NCI-H2196 treated with DMSO at 0.1 percent for 48 hours (cell line): ENCODE measurements around the gene ANKRD44.

Experiments
- DNase-seq: peaks from one replicate; lab custom pipeline; 2025; ENCODE audit not compliant: unreplicated experiment; lab: John Stamatoyannopoulos, UW

ANKRD44 gene

DNA sequence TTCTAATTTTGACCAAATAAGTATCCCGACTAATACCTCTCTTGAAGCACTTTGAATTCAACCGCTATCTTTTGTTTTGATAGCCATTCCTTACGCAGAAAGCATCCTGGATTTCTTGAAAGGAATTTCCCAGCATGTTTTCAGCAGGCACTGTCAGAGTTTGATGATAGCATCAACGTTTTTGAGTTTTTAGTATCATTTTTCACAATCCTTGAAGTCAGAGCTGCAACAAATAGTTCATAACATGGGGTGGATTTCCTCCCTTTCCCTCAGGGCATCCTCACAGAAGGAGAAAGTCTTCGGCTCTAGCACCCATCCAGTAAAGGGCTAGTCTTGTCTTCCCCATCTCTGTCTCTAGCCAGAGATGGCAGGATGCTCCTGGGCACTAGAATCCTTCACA lies 46.2 kb downstream of the ANKRD44 start:
- no peak for DNase-seq

DNA sequence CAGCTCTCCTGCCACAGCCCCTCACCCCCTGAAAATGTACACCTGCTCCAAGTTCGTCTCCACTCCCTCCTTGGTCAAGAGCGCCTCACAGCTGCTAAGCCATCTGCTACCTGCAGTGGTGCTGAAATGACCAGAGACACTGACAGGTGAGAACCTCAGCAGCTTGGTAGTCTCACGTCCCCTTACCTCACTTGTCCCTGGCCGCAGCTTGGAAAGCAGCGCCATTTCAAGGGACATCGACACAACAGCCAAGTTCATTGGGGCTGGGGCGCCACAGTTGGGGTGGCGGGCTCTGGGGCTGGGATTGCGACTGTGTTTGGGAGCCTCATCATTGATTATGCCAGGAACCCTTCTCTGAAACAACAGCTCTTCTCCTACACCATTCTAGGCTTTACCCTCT lies 47.5 kb downstream of the ANKRD44 start:
- DNase-seq, result no peak

DNA sequence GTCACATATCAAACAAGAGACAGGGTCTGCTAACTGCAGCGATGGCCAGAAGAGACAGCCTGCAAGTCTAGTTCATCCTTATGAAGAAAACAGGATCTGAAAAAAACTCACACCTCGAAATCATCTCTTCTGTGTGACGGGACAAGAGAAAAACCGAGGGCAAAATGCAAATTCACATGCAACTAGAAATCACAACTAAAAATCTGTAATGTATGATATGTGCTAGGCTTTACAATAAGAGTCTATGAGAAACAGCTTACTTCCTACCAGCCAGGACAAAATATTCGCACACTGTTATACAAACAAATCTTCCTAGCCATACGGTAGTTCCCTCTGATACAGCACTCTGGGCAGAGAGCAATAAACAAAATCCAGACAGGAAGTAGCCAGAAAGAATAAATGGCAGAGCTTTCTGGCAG lies 48.8 kb downstream of the ANKRD44 start:
- DNase-seq, result no peak

DNA sequence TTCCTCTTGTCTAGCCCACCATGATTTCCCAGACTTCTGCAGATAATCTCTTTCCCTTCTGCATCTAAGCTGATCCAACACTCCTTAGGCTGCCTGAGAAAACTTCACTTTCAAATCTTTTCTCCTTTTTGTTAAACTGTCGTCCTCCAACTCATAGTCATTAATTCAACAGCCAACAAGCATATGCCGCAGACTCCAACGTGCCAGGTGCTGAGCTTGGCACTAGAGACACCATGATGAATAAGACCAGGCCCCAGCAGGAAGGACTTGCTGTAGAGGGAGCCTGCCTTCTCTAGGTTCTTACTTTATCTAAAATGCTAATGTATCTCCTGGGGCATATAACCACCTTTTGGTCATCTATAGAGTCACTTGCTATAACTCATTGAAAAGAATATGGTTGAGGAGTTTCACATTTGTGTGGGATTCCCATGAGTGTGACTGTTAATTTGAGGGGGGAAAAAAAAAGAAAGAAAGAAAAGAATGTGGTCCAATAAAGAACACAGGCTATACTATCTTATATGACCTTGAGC lies 51.0 kb downstream of the ANKRD44 start:
- no peak for DNase-seq

DNA sequence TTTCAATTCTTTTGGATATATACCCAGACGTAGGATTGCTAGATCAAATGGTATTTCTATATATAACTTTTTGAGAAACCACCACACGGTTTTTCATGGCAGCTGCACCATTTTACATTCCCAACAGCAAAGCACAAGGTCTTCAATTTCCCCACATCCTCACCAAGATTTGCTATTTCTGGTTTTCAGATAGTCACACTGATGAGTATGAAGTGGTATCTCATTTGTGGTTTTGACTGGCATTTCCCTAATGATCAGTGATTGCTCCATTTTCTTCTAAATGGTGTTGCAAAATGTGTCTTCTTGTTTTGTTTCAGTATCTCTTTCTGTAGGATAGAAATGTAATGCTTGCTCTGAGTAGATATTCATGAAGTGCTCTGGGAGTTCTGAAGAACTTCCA lies 52.0 kb downstream of the ANKRD44 start:
- DNase-seq, result no peak

DNA sequence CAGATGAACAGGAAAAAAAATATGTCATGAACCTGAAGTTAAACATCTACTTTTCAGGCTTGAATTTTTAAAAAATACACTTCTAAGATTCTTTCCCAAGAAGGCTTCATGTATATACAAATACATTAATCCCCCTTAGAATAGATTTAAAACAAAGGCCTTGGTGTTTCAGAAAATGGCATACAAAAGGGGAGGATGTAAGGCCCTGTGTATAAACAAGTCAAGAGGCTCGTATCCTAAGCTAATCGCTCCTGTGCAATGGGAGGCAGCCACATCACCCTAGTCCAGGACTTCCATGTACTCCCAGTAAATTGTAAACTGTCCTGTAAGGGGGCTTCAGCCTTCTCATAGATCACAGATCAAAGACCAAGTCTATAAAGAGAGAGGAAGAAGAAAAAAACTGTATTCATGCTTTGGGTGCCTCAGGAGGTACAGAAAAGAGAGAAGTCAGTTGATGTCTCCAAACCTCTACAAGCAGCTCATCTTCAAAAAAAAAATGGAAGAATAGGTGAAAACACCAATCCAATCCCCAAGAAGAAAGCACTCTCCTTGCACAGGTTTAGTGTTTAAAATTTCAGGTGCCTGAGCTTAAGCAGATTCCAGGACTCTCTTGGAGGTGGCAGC lies 53.9 kb downstream of the ANKRD44 start:
- DNase-seq, result no peak

DNA sequence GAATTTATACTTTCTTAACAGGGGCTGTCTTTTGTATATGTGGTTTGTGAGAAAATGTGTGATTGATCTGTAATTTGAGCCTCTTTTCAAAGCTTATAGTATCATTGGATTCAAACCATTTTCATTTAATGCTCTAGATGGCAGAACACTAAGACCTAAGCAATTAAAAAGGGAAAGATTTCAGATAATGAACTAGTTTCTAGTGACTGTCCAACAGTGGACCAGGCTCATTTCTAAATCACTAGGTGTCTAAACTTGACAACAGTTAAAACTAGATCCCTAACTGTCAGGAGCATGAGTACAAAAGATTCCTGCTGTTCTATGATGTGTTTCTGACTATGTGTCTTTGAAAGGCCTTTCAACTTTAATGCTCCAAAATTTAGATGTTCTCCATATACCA lies 54.6 kb downstream of the ANKRD44 start:
- DNase-seq, result no peak

DNA sequence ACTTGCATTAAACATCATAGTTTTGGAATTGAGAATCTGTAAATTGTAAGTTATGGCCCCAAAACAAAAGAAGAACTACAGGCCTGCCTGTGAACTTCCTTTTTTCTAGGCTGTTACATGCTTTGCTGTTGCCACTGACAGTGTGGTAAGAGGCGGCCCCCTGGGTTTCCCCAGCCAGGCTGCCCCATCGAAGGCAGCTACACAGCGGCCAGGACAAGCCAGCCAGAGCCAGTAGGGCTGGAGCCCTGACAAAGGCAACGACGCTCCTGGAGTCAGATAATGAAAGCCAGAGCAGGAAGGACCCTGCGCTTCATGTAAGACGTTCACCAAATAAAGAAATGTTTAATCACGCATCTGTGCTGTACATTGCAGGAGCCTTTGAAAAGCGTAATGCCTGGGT lies 55.0 kb downstream of the ANKRD44 start:
- DNase-seq, result no peak

DNA sequence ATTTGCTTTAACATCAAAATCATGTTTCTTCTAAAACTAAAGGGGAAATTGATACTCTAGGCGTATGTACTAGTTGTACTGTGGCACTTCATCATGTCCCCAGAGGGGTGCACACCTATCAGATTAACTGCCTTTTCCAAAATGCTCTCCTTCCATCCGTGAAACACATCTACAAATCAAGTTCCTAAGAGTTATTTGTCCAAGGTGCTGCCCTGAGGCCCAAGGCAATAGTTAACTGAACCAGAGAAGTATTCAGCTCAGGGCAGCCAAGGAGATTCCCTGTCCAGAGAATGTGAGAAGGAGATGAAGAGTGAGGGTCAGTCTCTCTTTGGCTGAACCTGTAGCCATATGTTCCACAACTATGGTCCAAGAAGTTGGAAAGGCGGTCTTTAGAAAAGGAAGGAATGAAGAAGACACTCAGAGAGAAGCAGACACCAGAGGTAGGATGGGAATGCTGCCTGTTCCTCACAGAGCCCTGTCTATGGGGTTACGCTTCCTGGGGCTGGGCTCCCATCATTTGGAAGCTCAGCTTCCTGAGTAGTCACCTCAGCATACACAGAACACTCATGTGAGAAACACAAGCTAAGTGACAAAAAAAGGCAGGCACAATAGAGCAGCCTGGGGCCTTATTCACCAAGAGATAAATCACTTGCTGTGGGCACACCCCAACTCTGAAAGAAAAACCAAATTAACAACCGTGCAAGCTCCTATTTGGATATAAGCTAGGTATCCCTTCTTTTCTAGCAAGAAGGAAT lies 55.6 kb downstream of the ANKRD44 start:
- no peak for DNase-seq

DNA sequence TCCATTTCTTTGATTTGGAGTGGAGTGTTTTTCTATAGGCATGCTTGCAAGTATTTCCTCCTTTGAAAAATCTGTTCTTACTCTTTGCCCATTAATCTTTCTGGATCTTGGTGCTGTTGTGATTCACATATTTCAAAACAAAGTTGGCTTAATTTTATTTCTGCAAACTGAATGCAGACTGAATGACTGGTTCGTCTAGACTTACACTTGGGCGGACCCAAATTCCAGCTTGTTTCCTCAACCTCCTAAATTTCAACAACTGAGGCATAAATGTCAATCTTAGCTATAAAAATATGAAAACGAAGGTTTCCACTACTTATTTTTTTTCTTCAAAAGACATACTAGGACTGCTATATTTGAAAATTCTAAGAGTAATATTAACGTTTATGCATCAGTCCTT lies 59.0 kb downstream of the ANKRD44 start:
- no peak for DNase-seq

DNA sequence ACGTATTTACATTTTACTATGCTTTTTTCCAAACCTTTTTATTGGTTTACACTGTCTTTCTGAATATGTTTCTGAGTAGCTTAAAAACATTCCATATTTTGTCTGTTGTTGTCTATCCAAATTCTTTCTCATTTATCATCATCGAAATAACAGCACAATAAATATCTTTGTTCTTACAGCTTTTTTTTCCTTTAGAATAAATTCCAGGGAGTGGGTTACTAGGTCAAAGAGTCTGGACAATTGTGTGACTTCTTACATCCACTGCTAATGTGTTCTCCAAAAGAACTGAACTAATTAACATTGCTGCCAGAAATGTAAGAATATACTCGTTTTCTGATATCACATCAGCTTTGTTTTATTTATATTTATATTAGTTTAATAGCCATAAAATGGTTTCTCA lies 59.4 kb downstream of the ANKRD44 start:
- no peak for DNase-seq

DNA sequence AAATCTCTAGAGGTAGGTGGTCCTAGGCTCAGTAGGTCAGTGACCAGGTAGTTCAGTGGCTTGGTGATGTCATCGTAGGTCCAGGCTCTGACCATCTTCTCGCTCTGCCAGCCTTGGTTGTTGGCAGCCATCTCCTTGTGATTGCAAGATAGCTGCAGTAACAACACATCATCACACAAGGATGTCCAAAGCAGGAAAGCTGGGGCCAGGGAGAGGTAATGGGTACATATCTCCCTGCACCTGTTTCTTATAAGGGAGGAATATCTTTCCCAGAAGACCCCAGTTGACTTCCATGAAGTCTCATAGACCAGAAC lies 60.5 kb downstream of the ANKRD44 start:
- DNase-seq, result no peak

DNA sequence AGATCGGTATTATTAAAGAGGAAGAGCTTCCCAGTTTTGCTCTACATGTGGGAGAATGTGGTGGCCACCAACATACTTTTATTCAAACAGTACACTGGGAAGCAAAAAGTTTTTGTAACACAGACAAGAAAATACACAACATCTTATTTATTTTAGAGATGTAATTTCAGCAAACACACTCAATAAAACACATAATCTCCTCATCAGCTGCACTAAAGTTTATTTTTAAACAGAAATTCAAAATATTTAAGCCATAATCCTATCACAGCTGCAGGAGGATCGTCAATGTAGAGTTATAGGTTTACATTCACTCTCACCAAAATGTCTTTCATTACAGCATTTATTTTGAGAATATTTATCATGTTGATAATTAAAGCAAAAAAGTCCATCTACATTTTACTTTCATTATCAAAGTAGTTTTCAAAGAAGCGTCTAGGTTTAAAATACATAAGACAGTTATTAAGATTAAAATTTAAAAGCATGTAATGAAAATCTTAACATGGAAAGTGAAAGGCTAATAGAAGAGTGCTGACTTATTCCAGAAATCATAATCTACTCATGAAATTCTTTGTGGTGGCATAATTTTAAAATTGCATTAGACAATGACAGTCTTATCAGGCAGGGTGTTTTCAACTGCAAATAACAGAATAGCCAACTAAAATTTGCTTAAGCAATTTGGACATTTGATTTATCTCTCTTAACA lies 61.0 kb downstream of the ANKRD44 start:
- no peak for DNase-seq

DNA sequence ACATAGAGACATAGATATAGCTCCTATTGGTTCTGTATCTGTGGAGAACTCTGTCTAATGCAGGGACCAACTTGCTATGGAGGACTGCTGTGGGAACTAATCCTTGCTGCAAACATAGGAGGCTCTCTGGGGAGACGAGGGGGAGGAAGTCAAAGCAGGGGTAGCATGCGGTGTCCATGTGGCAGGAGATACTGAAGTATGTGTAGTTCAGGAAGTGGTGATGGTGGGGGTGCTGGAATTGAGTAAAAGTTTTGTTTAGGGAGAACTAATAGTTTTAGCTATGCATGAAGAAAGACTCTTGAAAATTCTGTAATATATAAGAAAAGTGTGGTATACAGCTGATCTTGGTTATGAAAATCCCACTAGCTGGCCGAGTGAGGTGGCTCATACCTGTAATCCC lies 62.0 kb downstream of the ANKRD44 start:
- no peak for DNase-seq

DNA sequence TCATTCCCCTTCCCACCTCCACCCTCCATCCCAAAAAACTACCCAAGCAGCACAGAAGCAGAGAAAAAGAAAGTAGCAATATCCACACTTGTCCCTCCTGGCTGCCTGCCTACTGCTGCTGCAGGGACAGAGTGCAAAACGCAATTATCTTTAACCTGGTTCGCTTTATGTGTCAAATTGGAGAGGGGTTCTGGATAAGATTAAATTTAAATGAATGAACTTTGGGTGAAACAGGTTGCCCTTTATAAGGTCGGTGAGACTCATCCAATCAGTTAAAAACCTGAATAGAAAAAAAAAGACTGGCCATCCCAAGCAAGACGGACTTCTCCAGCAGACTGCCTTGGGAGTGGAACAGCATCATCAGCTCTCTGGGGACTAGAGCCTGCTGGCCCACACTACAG lies 62.6 kb downstream of the ANKRD44 start:
- no peak for DNase-seq

DNA sequence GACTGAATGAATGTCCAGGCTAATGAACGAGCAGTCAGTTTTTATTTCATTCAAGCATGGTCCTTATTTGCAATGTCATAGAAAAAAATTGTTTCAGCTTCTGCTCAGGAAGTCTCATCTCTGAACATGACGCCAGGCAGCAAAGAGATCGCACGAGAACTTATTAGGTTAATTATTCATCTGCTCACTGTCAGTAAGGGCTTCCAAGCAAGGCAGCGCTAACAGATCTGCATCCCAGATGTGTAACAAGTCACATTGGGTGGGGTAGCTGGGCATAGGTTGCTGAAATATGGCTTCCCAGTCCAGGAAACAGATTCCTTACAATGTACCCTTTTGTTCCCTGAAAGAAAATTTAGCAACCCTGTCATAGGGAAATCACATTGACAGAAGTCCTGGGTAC lies 63.5 kb downstream of the ANKRD44 start:
- DNase-seq, result no peak

DNA sequence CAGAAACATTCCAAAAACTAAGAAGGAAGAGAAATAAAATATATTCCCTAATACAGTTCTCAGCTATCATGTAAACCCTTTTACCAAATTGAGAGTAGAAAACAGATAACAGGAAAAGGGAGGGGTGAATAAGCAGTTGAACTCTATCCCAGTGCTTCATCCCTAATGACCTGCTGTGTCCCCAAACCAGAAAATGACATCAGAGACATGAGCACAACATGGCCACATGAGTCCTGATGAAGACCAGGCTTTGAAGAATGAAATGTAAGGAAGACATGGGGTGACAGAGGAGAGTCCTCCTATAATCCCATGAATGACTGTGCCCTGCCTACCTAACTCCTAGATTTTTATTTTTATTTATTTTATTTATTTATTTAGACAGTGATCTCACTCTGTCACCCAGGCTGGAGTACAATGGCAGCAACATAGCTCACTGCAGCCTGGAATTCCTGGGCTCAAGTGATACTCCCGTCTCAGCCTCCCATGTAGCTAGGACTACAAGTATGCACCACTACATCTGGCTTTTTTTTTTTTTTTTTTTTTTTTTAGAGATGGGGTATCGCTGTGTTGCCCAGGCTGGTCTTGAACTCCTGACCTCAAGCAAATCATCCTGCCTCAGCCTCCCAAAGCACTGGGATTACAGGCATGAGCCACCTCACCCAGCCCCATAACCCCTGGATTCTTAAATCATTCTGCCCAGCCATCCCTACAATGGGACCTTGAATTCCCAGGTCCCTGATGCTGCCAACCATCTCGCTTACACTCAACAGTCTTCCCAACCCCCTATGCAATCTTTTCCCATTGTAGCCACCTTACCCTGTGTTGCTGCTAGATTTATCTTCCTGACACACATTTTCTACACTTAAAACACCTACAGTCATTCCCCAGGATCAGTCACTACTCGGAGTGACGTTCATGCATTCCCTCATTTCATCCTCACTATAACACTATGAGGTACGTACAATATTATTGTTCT lies 64.5 kb downstream of the ANKRD44 start:
- DNase-seq, result no peak

DNA sequence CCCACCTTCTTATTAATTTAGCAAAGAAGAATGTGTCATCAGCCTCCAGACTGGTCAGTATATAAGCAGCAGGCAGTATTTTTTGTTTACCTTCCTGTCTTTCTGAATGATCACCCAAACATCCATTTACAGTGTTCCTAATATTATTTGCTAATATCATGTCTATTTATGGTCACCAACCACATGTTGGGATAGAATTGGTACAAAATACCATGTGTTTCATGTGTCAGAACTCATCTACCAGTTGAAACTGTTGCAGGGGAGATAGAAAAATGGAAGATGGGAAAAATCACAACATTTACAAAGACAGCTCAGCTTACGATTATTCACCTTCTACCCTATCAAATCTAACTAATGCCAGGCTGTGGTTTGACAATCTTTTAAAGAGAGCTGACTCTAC lies 66.2 kb downstream of the ANKRD44 start:
- DNase-seq, result no peak

DNA sequence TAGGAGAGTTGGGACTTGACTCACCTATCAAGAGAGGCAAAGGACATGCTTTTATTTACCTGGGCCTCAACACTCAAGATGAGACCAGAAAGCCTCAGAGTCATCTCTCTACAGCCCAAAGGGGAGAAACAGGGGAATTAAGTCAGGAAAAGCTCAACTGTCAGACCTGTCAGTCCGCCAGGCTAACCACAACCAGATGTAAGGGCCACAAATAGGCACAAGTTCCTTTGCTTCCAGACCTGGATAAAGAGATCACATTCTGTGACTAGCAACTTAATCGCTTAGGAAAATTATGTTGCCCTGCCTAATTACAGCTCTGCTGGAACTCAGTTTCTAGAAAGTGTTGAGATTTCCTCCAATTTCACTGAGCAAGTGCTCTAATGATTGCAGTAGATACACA lies 67.9 kb downstream of the ANKRD44 start:
- no peak for DNase-seq

DNA sequence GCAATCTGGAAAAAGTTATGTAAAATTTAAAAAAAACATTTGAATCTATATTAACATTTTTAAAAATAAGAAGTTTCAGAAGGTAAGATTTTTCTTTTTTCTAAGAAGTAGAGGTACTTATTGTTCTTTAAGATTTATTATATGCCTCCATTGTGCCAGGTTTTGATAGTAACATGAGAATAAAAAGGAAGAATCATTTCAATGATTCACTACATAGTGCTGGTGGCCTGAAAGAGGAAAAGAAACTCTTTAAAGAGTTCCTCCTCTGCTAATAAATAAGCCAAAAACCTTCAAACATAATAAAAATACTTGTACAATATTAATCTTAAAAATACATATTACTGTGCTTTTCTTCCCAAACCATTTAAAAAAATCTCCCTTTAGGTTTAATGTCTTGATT lies 69.0 kb downstream of the ANKRD44 start:
- DNase-seq, result no peak

DNA sequence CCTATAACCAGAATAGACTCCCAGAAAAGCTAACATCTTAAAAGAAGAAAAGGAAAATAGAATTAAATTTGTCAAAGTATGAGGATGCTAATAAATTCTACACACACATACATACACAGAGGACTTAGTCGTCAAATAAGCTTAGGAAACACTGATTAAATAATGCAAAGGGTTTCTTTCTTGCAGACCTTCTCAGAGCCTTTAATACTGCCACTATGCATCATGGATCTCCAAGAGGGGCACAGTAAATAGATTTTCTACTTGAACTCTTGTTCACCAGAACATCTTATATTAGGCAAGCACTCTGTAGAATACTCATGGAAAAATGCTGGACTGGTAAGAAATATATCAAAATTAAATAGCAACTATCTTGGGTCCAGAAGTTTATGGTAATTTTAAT lies 69.4 kb downstream of the ANKRD44 start:
- no peak for DNase-seq
